GM12878 (cell line): ENCODE measurements around the gene PPAN. TPM values are rescaled to one million over a fixed set of nuclear protein-coding genes. Genes with fewer than 3 reads are reported as not detected.

ENCODE experiments used
- ATAC-seq: fragments of 200-7000 bp; cut with Tn5 transposase; 3 replicates; pipeline ENCODE4 v1.9.1; 2020; ENCODE audit warnings: mild to moderate bottlenecking, moderate library complexity
- BruUV-seq: library from RNA; stranded (reverse); fragments of 400-500 nt; replicated peaks from 2 replicates; lab custom pipeline; 2021; lab: Mats Ljungman, UMichigan
- CTCF ChIA-PET: fragments of 300-600 bp; sonication (Branson Sonifier 250); formaldehyde crosslinking; extraction: SDS; loops from one replicate; lab custom pipeline; 2021; ENCODE audit warnings: inconsistent platforms; lab: Yijun Ruan, JAX
- POLR2A ChIA-PET: fragments of 350-600 bp; formaldehyde crosslinking; extraction: SDS; loops from one replicate; lab custom pipeline; 2021; ENCODE audit warnings: inconsistent platforms; lab: Charles Lee
- RAD21 ChIA-PET: fragments of 300-600 bp; sonication (Branson Sonifier 250); formaldehyde crosslinking; loops from one replicate; lab custom pipeline; 2023; ENCODE audit warnings: antibody characterized with exemption; ENCODE audit not compliant: unreplicated experiment; lab: Charles Lee
- SMC1A ChIA-PET: fragments of 300-600 bp; sonication (Branson Sonifier 250); formaldehyde crosslinking; loops from one replicate; lab custom pipeline; 2023; ENCODE audit not compliant: unreplicated experiment, uncharacterized antibody; lab: Charles Lee
- DNase-seq: peaks from one replicate; pipeline ENCODE4 v3.0.0-alpha.2; 2011; ENCODE audit warnings: low read depth, low spot score
- FAIRE-seq: peaks from 3 replicates; lab custom pipeline; 2011; peaks lifted over from hg19 to GRCh38; lab: Jason Lieb, UNC
- H2AFZ ChIP-seq: 2 replicates; pipeline ENCODE4 v1.6.0; 2011; ENCODE audit warnings: low read depth, low read length, control low read depth; ENCODE audit not compliant: control insufficient read depth
- H3K27ac ChIP-seq: 2 replicates; pipeline ENCODE4 v1.5.1; 2011; ENCODE audit warnings: control low read depth; ENCODE audit not compliant: control insufficient read depth, insufficient read depth
- H3K27me3 ChIP-seq, 2 experiments: replicated peaks in 1 of 2; 2 replicates each; pipeline versions ENCODE4 v1.6.0 to v1.6.1; 2011; ENCODE audit warnings: low read length in 1 of 2; ENCODE audit not compliant: control insufficient read depth in 2 of 2, insufficient read depth in 2 of 2
- H3K36me3 ChIP-seq, 2 experiments: 2 replicates each; pipeline ENCODE4 v1.5.1; 2011; ENCODE audit warnings: low read length in 1 of 2; ENCODE audit not compliant: control insufficient read depth in 2 of 2, insufficient read depth in 2 of 2
- H3K4me1 ChIP-seq: 2 replicates; pipeline ENCODE4 v1.6.1; 2011; ENCODE audit warnings: mild to moderate bottlenecking, low read length, moderate library complexity, mixed read lengths; ENCODE audit not compliant: control insufficient read depth, insufficient read depth
- H3K4me2 ChIP-seq: 2 replicates; pipeline ENCODE4 v1.6.0; 2011; ENCODE audit warnings: control low read depth; ENCODE audit not compliant: control insufficient read depth, insufficient read depth
- H3K4me3 ChIP-seq: fragments of 200-600 bp; sonication (generic); 2 replicates; pipeline ENCODE4 v1.5.1; 2016
- H3K79me2 ChIP-seq: 2 replicates; pipeline ENCODE4 v1.6.0; 2011; ENCODE audit warnings: low read length; ENCODE audit not compliant: control insufficient read depth, insufficient read depth
- H3K9ac ChIP-seq: 2 replicates; pipeline ENCODE4 v1.8.0; 2011; ENCODE audit warnings: low read length, control low read depth, mixed read lengths; ENCODE audit not compliant: control insufficient read depth, insufficient read depth
- H3K9me3 ChIP-seq: replicated peaks from 3 replicates; pipeline ENCODE4 v1.5.1; 2011; ENCODE audit warnings: mild to moderate bottlenecking, low read length; ENCODE audit not compliant: control insufficient read depth, insufficient read depth
- H4K20me1 ChIP-seq: 2 replicates; pipeline ENCODE4 v1.6.0; 2011; ENCODE audit not compliant: control insufficient read depth, insufficient read depth
- BACH1 ChIP-seq: fragments of 450-650 bp; IDR thresholded peaks from 2 replicates; pipeline ENCODE4 v1.6.1; 2017; ENCODE audit warnings: mild to moderate bottlenecking, borderline replicate concordance
- E2F8 ChIP-seq: fragments of 450-650 bp; IDR thresholded peaks from 2 replicates; pipeline ENCODE4 v1.6.1; 2018; ENCODE audit warnings: mild to moderate bottlenecking, low read depth, moderate library complexity; ENCODE audit not compliant: partially characterized antibody
- WRNIP1 ChIP-seq: IDR thresholded peaks from 2 replicates; pipeline ENCODE4 v1.6.1; 2011; ENCODE audit warnings: low read depth, low read length, improper control_type of control experiment, borderline replicate concordance
- WGBS: methylation state at CpG from one replicate; pipeline ENCODE4 v1.1.6; 2016; ENCODE audit warnings: low lambda C conversion rate; ENCODE audit not compliant: insufficient replicate concordance, insufficient coverage; ENCODE audit errors: missing lambda C conversion rate; 5-methylcytosine and 5-hydroxymethylcytosine counted together
- in situ Hi-C: fragments of 300-500 bp; cut with MboI; formaldehyde crosslinking; loops from 9 replicates; pipeline ENCODE4 v1.14.3; 2018; ENCODE audit warnings: mixed read lengths
- intact Hi-C: fragments of 100-400 bp; cut with micrococcal nuclease; formaldehyde crosslinking; loops from one replicate; pipeline ENCODE4 v1.14.2; 2022; ENCODE audit not compliant: unreplicated experiment
- polyA plus RNA-seq, 11 experiments: library from polyadenylated mRNA; depleted of rRNA in 4 of 11; unstranded in 6 of 11; stranded (reverse) in 5 of 11; fragments of >200 nt; fragmentation: Nextera tagmentation in 4 of 11; fragmentation: Illumina TruSeq in 1 of 11; extraction: Ambion mirVana in 4 of 11; extraction: Trizol in 1 of 11; gene quantifications; 1 replicate in 1 of 11; 2 replicates in 10 of 11; pipeline versions ENCODE4 v1.2.1 to v1.2.3, GENCODE V29; 2011 to 2016; ENCODE audit warnings: inconsistent platforms in 2 of 11, missing spikeins in 2 of 11, low read depth in 1 of 11
- total RNA-seq, 4 experiments: library from RNA; depleted of rRNA in 3 of 4; stranded (reverse); fragments of >200 nt in 3 of 4; fragmentation: Illumina TruSeq in 1 of 4; extraction: Trizol in 1 of 4; gene quantifications; 2 replicates each; pipeline versions ENCODE4 v1.2.1 to v1.2.3, GENCODE V29; 2013 to 2021
- TF ChIP-seq, protein P1 (sequence below): IDR thresholded peaks from 2 replicates; pipeline ENCODE4 v1.6.1; 2011; ENCODE audit warnings: borderline replicate concordance, low read depth, mild to moderate bottlenecking, moderate library complexity, low read length; ENCODE audit not compliant: insufficient read depth, poor library complexity, severe bottlenecking

The PPAN gene
- total and polyA plus RNA-seq, 10 of the 15 experiments (the other 5 are each of a cell fraction or from before 2014, with no cell fraction given), result 2.1 to 171 (median 108) TPM

GRCh38 chr19:10105509-10106099 lies 558 bp upstream of the PPAN start (continued):
- TF ChIP-seq E2F8, result peak; percentile 51

GRCh38 chr19:10107254-10107653 lies 1.1 kb downstream of the PPAN start:
- no peak overlapping the region for H2AFZ ChIP-seq
- RAD21 ChIA-PET, result interaction anchor here (2.7 kb wide), 1 partner anchor 142 kb away, joined by 9 read pairs; no protein-coding TSS in a partner anchor
- peaks cover 53% of the 10 kb centered on the region for H3K79me2 ChIP-seq
- H3K4me2 ChIP-seq, result peak overlapping the region; percentile 97
- H3K9me3 ChIP-seq, result no peaks in the 10 kb centered on the region
- BruUV-seq, result no TSS peak
- 14% methylated on average over 10 of the region's 10 CpGs for WGBS
- H3K27ac ChIP-seq, result peak overlapping the region; percentile 100
- H3K4me3 ChIP-seq, result peak overlapping the region; percentile 79
- peak overlapping the region; percentile 95 for H3K9ac ChIP-seq
- POLR2A ChIA-PET, result interaction anchor here (0.5 to 2.6 kb wide), 5 partner anchors 8 to 1470 kb away, joined by 3 to 18 read pairs (median 3); partner anchors contain the start of gene ACP5
- intact Hi-C loops, result loop anchor here (10.0 kb wide), 1 partner anchor 278 kb away; the partner anchor contains the start of gene TYK2
- CTCF ChIA-PET, result interaction anchor here (1.2 to 9.8 kb wide), 3 partner anchors 7 to 176 kb away, joined by 3 to 171 read pairs (median 4); partner anchors contain the start of gene ANGPTL6
- H3K36me3 ChIP-seq, result peaks cover 18 to 30% of the 10 kb centered on the region in 2 experiments; a peak in 3 of 4 replicates
- H4K20me1 ChIP-seq, result no peaks in the 10 kb centered on the region
- in situ Hi-C loops, result no loop called here
- ATAC-seq, result no peak
- no peaks in the 10 kb centered on the region for H3K27me3 ChIP-seq
- H3K4me1 ChIP-seq, result peaks cover 61% of the 10 kb centered on the region
- TF ChIP-seq BACH1 (no peak), WRNIP1 (0 out of 2 replicates have a peak, but pooled peaks have one; percentile 38)
- TF ChIP-seq, protein P1, sequence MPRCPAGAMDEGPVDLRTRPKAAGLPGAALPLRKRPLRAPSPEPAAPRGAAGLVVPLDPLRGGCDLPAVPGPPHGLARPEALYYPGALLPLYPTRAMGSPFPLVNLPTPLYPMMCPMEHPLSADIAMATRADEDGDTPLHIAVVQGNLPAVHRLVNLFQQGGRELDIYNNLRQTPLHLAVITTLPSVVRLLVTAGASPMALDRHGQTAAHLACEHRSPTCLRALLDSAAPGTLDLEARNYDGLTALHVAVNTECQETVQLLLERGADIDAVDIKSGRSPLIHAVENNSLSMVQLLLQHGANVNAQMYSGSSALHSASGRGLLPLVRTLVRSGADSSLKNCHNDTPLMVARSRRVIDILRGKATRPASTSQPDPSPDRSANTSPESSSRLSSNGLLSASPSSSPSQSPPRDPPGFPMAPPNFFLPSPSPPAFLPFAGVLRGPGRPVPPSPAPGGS, result no peak
- DNase-seq, result no peak
- SMC1A ChIA-PET, result interaction anchor here (0.7 to 11.4 kb wide), 2 partner anchors 7 to 673 kb away, joined by 3 to 150 read pairs; partner anchors contain the start of gene ANGPTL6
- FAIRE-seq, result no peak
